Erythroblast (primary cell): ENCODE measurements around the gene BBS9.

Source experiments
- GATA1 ChIP-seq: IDR thresholded peaks from 2 replicates; pipeline ENCODE4 v1.6.1; 2011; ENCODE audit warnings: low read depth, mild to moderate bottlenecking, control low read depth, low read length, moderate library complexity
- POLR2A ChIP-seq: IDR thresholded peaks from 2 replicates; pipeline ENCODE4 v1.6.1; 2011; ENCODE audit warnings: mild to moderate bottlenecking, low read length

DNA sequence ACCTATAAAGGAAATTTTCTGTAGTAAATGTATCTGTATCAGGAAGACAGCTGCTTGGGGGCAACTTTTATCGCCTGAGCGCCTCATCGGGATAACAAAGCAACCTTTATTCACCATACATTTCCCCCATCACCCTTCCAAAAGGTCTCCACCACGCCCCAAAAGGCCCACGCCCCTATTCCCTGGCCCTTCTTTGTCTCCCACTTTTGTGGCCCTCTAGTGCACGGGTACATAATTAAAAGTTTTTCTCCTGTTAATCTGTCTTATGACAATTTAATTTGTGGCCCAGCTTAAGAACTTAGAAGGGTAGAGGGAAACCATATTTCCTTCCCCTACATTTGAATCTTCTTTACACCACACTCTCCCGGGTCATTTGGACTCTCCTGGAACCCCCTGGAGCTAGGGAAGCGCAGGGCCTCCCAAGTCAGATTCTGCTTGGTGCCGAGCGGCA is 20.8 kb upstream of the BBS9 start:
- TF ChIP-seq POLR2A: no peak
- TF ChIP-seq GATA1: no peak
